AG09319 (cell line): ENCODE data around the gene GORASP2.

ENCODE experiments used
- DNase-seq: peaks from one replicate; pipeline ENCODE4 v3.0.0-alpha.2; 2010; ENCODE audit warnings: low read depth; ENCODE audit errors: extremely low read depth
- TF ChIP-seq, protein P1 (sequence below): IDR thresholded peaks from 2 replicates; pipeline ENCODE4 v1.5.1; 2011; ENCODE audit warnings: low read depth, mild to moderate bottlenecking, inconsistent platforms, low read length, moderate library complexity

GORASP2 gene

DNA sequence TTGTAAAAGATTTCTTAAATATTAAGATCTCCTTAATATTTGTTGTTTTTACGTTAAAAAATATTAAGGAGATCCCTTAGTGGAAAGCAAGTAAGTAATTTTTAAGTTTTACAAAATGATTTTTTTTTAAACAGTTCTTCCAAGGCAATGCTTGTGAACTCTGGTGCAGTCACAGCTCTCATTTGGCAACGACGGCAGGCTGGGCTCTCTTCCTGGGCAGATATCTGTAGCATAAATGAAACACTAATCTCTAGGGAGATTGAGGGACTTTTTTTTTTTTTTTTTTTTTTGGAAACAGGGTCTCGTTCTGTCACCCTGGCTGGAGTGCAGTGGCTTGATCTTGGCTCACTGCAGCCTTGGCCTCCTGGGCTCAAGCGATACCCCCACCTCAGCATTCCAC lies 38.5 kb downstream of the GORASP2 start:
- TF ChIP-seq, protein P1, sequence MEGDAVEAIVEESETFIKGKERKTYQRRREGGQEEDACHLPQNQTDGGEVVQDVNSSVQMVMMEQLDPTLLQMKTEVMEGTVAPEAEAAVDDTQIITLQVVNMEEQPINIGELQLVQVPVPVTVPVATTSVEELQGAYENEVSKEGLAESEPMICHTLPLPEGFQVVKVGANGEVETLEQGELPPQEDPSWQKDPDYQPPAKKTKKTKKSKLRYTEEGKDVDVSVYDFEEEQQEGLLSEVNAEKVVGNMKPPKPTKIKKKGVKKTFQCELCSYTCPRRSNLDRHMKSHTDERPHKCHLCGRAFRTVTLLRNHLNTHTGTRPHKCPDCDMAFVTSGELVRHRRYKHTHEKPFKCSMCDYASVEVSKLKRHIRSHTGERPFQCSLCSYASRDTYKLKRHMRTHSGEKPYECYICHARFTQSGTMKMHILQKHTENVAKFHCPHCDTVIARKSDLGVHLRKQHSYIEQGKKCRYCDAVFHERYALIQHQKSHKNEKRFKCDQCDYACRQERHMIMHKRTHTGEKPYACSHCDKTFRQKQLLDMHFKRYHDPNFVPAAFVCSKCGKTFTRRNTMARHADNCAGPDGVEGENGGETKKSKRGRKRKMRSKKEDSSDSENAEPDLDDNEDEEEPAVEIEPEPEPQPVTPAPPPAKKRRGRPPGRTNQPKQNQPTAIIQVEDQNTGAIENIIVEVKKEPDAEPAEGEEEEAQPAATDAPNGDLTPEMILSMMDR = no peak
- no peak for DNase-seq

DNA sequence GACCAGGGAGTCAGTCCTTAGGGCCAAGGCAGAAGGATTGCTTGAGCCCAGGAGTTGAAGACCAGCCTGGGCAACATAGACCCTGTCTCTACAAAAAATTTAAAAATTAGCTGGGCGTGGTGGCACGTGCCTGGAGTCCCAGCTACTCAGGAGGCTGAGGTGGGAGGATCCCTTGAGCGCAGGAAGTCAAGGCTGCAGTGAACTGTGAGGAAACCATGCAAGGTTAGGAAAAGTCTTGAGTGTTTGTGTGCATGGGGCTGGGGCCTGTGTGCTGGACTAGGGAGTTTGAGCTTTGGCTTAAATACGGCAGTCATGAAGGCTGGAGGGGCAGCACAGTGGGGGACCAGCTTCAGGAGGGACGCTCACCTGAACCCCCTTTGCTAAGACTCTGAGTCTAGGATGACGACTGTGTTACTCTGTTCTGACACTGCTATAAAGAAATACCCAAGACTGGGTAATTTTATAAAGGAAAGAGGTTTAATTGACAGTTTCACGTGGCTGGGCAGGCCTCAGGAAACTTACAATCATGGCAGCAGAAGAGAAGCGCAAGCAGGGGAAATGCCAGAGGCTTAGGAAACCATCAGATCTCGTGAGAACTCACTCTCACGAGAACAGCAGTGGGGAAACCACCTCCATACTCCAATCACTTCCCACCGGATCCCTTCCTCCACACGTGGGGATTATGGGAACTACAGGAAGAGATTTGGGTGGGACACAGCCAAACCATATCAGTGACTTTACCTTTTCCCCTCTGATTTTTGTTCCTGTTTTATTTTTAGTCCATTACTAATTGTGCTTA lies 39.4 kb downstream of the GORASP2 start:
- TF ChIP-seq, protein P1 = no peak
- DNase-seq = no peak

DNA sequence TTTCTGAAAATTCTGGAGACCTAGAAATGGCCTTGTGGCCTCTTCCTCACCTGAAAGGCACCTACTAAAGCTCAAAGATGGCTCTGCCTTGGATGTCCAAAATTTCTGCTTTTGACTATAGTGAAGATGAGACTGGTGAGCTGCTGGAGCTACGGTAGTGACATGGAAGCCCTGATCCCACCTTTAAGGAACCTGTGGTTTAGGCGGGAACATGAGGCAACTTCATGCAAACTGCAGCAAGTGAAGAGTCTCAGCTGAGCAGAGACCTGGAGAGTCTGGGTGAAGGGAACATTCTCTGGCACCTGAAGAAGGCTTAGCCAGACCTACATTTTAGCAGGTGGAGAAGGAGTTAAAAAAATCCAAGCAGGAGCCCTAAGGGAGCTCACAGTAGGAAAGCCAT lies 40.0 kb downstream of the GORASP2 start:
- DNase-seq = no peak
- TF ChIP-seq, protein P1 = no peak

DNA sequence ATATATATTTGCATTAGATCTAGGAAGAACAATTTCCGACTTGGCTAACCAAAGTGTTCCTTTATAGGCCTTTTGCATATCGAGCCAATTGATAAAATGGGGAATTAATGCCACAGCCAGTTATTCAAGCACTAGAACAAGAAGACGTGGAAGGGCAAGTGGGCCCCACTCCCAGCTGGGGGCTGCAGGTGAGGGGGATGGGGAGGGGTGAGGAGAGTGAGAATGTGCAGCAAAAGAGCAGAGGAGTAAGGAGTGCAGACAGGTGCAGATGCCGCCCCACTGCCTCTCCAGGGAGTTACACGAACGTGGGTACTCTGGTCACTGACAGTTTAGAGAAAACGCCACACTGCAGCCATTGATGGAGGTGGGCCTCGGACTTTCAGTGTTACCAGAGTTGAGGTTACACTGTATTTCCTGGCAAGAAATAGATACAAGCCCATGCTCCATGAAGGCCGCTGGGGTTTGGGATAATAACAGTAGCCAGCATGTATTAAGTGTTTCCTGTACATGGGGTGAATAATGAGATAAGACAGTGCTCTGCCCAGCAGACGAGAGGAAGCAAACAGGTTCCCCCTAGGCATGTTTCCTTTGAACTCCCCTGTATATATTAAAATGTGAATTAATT lies 40.9 kb downstream of the GORASP2 start:
- TF ChIP-seq, protein P1 = no peak
- no peak for DNase-seq

DNA sequence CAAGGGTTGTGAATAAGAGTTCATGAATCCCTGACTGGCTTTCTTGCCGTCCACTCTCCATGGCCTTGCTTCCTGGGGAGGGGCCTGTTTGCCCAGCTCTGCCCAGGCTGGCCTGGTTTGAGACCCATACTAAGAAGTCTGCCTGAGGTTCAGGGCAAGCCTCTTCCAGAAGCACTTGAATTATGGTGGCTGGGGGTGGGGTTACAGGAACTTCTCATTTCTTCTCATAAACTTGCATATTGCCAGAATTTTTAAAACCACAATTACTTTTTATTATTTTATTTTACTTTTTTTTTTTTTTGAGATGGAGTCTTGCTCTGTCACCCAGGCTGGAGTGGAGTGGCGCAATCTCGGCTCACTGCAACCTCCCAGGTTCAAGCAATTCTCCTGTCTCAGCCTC lies 42.0 kb downstream of the GORASP2 start:
- no peak for DNase-seq
- TF ChIP-seq, protein P1 = no peak

DNA sequence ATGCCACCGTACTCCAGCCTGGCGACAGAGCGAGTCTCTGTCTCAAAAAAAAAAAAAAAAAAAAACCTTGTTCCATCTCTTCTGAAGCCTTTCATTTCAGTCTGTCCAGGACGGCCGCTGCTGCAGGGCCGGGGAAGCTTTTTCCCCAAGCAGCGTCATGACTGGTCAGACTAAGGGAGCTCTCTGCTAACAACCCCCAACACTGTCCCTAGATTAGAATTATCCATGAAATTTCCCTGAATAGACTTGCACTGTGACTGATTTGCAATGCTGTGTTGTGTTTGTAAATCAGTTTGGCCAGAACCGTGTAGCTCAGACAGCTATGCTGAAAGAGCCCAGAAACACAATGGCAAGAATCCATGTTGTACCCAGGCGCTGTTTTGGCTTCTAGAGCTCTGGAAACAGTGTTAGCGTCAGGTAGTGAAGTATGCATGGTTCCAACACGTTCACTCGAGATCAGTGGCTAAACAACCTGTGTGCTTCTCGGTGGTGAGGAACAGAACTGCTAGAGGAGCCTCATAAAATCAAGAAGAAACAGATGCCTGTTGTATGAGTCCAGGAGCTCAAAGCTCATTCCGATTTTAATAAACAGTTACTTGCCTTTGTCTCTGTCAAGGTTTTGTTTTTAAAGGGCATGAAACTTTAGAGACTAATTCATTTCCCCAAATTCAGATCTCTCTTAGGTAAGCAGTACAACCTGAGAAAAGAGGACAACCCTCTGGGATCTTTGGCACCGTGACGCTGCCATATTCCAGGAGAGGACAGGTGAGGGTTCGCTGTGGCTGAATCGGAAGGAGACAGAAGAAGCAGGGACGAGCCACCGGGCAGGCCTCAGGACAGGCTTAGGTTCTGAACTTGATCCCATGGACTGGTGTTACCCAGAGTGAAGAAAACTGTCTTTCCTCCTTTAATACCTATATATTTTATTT lies 43.5 kb downstream of the GORASP2 start:
- no peak for DNase-seq
- TF ChIP-seq, protein P1 = no peak

DNA sequence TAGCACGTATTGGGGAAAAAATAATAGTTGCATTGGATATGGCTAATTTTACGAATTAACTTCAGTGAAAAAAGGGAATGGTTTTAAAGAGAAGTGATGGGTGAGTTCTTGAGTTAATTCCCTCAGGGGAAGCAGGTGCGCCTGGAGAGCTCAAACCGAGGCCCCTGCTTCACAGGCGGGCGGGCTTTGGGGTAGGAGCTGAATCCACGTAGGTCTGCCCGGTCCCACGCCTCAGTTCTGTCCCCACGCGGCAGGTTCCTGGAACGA lies 44.1 kb downstream of the GORASP2 start:
- TF ChIP-seq, protein P1 = no peak
- DNase-seq = no peak
